Fibroblast of the aortic adventitia (primary cell): ENCODE measurements around the gene GRM7. TPM values are rescaled to one million over a fixed set of nuclear protein-coding genes. Genes with fewer than 3 reads are reported as not detected.

Experiments
- DNase-seq: peaks from one replicate; pipeline ENCODE4 v3.0.0-alpha.2; 2010; ENCODE audit warnings: low read depth
- H3K4me3 ChIP-seq: 2 replicates; pipeline ENCODE4 v1.5.1; 2011; ENCODE audit warnings: low read depth, mild to moderate bottlenecking, control low read depth, low read length, moderate library complexity
- total RNA-seq: library from RNA; depleted of rRNA; stranded (reverse); fragments of >200 nt; gene quantifications from 2 replicates; pipeline ENCODE4 v1.2.3, GENCODE V29; 2012; ENCODE audit warnings: low replicate concordance
- TF ChIP-seq, protein P1 (sequence below): IDR thresholded peaks from 2 replicates; pipeline ENCODE4 v1.5.1; 2011; ENCODE audit warnings: mild to moderate bottlenecking, low read length, control low read depth, inconsistent platforms; ENCODE audit not compliant: insufficient read depth

GRM7 gene
- total RNA-seq, 1 donor, result 0.09 TPM

DNA sequence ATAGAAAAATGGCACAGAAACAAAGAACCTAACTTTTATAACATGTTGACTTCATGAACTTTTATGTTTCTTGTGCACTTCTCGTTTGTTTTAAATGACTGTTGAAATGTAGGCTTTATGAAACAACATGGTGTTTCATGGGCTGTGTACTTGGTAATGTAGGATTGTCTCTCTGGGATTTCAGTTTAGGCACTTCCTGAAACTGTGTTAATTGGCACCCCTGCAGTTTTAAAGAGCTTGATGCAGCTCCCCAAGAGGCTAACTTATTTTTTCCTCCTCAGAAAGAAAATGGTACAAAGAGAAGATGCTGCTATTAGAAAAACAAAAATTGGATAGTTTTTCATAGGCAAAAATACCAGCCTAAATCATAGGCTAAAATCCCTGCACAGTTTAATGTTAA lies 239.2 kb downstream of the GRM7 start:
- H3K4me3 ChIP-seq, result no peak overlapping the region
- no peak for DNase-seq

DNA sequence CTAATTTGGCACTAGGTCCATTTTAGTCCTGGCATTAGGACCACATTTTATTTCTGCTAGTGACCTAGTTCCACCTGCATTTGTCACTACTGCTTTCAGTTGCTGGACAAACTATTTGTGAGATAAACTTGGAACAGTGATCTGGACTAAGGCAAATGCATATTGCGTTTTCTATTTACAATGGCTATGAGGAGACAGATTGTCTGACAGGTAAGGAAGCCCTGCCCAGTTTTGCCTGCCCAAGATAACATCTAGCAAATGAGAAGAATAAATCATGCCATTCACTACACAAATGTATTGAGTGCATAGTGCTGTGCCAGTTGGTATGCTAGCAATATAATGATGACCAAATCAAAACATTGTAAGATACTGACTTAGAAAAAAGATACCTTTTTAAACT lies 245.7 kb downstream of the GRM7 start:
- no peak overlapping the region for H3K4me3 ChIP-seq
- no peak for DNase-seq
- TF ChIP-seq, protein P1, sequence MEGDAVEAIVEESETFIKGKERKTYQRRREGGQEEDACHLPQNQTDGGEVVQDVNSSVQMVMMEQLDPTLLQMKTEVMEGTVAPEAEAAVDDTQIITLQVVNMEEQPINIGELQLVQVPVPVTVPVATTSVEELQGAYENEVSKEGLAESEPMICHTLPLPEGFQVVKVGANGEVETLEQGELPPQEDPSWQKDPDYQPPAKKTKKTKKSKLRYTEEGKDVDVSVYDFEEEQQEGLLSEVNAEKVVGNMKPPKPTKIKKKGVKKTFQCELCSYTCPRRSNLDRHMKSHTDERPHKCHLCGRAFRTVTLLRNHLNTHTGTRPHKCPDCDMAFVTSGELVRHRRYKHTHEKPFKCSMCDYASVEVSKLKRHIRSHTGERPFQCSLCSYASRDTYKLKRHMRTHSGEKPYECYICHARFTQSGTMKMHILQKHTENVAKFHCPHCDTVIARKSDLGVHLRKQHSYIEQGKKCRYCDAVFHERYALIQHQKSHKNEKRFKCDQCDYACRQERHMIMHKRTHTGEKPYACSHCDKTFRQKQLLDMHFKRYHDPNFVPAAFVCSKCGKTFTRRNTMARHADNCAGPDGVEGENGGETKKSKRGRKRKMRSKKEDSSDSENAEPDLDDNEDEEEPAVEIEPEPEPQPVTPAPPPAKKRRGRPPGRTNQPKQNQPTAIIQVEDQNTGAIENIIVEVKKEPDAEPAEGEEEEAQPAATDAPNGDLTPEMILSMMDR, result no peak

More for the DNA sequence above, 239.2 kb downstream of the GRM7 start:
- TF ChIP-seq, protein P1, result no peak

DNA sequence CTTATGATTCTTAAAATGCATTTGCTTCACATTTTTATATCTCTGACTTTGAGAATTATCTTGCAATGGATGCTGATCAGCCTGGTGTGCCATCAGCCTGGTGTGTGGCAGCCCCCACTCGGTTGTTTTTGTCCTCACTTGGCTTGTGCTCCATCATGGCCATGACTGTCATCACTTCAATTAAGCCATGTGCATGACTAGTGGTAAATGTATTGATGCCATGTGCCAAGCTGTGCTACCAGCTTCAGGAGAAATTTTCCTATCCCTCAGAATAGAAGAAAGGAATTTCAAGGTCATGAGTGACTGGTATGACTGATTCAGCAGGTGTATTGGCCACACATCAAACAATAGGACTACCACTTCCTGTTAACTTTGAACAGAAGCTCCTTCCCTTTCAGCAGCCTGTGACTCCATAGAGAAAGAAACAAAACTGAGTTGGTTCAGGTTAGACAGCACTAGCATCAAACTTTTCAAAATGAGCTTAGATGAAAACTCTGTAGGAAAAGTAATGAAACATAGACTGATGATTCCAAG lies 251.7 kb downstream of the GRM7 start:
- DNase-seq, result no peak
- TF ChIP-seq, protein P1, result no peak
- H3K4me3 ChIP-seq, result no peak overlapping the region

DNA sequence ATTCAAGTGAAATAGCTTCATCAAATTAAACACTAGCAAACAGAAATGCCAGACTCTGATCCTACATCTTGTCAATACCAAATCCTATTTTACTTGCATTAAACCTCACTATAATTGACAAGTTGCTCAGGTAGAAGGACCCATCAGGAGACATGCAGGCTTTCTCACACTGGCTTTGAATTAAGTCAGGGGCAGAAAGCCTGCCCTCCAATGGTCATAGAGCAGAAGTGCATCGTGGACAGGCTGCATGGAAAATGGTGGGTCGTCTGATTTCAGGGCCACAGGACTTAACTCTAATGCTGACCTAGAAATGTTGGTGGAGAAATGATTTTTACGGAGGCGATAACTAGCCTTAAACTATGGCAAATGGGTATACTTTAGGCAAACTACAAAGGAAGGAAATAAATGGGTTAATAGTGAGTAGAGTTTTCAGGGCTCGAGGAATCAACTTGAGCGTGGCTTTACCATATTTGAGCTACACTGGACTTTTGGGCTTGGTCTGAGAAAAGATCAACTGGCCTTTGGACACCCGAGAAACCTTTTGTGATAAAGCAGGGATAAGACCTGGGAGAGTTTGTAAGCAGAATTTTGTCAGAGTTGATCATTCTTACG lies 283.9 kb downstream of the GRM7 start:
- no peak for DNase-seq
- TF ChIP-seq, protein P1, result no peak
- H3K4me3 ChIP-seq, result no peak overlapping the region

DNA sequence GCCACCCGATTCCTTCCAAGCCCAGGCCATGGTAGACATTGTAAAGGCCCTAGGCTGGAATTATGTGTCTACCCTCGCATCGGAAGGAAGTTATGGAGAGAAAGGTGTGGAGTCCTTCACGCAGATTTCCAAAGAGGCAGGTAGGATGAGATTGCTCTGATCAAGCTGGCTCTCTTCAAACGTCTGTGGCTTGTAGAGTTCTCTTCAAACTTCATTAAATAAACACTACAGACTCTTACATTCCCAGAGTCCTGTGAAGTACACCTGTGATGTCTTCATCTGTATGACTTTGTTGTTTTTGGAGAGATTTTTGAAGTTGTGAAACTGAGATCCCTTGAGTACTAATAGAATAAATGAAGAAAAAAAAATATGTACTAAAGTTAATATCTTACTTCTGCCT lies 285.6 kb downstream of the GRM7 start:
- H3K4me3 ChIP-seq, result no peak overlapping the region
- TF ChIP-seq, protein P1, result no peak
- DNase-seq, result no peak

DNA sequence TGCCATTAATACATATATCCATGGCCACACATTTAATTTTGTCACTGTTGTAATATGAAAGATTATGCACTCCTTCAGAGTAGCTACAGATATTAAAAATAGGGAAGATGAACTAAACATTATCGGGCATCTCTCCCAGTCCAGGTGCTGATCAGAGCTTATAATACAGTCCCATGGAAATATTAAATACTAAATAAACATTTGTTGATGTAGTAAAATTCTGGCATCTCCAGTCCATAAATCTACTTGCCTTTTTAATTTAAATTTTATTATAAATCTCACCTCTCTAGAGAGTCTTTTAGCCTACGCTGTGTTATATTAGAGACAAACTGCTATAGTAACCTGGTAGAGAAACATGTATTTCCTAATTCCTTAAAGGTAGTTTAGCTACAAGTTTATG lies 297.6 kb downstream of the GRM7 start:
- no peak overlapping the region for H3K4me3 ChIP-seq
- TF ChIP-seq, protein P1, result no peak
- DNase-seq, result no peak

DNA sequence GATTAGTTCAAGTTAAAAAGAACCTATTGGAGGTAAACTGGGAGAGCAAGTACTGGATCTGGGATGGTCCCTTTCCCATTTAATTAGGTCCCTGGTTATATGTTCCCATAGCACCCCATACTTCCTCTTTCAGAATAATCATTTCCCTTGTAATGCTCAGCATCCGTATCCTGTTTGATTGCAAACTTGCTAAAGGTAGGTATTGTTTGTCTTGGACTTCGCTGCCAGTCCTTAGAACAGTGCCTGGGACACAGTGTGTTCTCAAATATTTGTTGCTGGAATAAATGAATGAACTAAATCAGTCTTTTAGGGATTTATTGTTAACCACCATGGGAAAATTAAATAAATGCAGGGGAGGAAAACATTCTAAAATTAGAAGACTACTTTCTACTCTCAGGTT lies 299.8 kb downstream of the GRM7 start:
- DNase-seq, result no peak
- TF ChIP-seq, protein P1, result no peak
- H3K4me3 ChIP-seq, result no peak overlapping the region
